NOMO-1 treated with dmso at 0.1 percent for 144 hours (cell line): Measurements from ENCODE around the gene HIC1.

ENCODE experiments used
- DNase-seq: peaks from one replicate; lab custom pipeline; 2025; ENCODE audit not compliant: unreplicated experiment; lab: John Stamatoyannopoulos, UW

The HIC1 gene

DNA sequence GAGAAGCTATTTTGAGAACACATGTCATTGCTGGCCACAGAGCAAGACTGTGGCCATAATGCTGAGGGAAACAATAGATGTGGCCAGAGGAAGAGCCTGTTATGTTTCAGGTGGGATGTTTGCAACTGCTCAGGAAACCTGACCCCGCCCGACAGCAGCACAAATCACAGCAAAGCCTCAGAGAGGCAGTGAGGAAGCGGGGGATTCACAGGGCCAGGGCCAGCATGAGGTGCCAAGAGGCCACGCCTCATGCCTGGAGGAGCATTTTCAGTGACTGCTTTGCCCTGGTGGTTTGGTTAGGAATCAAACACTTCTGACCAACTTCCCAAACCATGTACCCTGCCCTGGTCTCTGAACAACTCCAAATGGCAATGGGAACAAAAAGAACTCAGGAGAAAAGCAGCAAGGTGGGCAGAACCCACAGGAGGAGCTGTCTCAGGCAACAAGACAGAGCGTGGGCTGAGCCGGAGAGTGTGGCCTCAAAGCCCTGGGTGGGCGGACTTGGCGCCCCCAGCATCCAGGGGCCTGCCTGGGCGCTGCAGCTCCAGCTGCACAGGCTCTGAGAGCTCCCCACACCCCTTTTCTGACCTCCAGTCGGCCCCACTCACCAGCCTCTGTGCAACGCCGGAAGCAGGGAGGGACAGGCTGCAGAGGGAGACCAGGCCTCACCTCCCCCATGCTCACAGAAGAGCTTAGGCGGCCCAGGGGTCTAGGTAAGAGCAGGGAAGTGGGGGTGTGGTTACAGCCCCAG lies 20.6 kb downstream of the HIC1 start:
- no peak for DNase-seq

DNA sequence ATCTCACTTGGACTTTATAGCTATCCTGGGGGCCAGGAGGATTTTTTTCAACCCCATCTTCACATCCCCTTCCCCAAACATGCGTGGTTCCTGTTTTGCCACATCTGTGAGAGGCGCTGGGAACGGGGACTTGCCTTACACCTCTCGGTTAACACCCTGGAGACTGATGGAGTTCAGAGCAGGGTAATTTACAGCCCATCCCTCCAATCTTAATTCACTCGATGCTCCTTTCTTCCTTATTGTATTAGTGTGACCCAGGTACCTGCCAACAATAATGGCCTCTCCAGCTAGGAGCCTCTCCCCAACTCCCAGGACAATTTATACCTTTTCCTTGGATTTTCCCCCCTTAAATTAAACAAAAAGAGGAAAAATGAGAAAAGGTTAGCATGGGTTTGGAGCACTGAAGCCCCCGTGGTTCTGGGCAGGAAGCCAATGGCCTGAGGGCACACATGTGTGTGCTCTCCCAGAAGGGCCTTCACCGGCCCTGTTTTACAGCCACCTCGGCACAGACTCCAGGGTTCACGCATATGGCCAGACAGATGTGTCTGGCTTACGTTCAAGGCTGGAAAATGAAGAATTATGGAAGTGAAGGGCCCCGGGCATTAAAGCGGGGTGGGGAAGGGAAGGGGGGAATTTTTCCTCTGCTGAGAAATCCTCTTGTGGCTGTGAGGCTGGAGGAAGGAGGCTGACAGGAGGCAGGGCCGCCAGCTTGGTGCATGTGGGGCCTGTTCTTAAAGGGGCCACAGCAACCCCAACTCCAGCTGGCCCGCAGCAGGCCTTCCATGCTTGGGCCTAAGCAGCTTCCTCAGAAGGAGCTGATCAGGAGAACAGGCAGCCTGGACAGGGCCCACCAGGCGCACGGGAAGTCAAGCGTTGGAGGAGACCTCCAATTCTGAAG lies 21.4 kb downstream of the HIC1 start:
- no peak for DNase-seq

DNA sequence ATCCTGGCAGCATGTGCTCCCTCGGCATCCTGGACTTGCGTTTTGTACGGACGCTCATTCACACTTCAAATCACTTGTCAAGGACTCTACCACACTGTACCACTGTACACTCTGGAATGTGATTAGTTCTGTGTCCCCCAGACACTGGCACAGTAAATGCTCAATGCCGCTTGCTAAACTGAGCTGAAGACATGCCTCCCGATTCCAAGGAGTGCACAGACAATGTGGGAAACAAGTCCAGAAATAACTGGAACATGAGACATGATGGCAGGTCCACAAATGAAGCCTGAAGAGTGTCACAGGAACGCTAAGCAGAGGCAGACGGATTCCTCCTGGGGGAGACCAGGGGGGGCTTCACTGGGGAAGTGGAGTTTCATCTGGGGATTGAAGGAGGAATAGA lies 22.1 kb downstream of the HIC1 start:
- DNase-seq = no peak

DNA sequence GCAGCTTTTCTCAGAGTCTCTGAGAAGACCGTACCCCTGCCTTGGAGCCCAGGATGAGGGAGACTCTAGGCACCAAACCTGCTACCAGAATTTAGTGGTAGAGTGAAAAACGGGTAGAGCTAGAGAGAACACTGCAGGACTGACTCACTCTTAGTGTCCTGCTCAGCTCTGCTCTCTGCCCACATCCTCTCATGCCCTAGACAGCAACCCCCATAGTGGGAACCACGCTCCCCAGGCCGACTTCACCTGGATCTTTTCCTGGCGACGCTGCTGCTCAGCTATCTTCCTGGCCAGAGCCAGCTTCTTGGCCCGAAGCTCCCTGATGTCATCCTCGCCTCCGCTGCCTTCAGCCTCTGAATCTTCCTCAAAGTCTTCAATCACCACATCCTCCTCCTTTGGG lies 26.7 kb downstream of the HIC1 start:
- DNase-seq = no peak

DNA sequence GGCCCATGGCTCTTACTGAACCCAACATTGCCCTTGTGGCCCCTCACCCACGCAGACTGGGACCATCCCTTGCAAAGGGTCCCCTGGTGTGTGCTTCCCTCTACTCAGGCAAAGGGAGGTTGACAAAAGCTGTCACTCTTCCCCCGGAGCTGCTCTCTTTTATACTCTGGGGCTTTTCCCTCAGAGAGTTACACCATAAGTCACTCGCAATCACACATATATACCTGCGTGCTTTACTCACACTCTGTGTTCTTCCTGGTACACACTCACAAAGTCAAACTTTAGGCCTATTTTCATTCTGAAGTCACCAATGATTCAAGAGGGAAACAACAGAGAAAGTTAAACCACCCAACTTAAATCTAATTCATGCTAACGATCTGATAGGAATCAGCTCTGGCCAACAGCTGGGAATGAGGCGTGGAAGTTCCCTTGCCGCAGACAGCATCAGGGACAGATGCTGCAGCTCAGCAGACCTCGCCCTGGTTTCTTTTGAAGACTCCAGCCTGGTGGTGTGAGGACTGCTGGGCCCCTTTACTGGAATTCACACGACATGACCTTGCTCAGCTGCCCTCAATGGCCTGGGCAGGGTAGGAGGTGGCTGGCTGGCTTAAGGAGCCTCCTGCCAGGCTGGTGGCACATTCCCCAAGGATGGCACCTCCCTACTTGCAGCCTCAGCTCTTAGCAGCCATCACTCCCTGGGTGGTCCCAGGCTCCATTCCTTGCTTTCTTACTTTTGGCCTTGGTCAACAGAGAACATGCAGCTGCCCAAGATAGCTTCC lies 27.3 kb downstream of the HIC1 start:
- DNase-seq = no peak

DNA sequence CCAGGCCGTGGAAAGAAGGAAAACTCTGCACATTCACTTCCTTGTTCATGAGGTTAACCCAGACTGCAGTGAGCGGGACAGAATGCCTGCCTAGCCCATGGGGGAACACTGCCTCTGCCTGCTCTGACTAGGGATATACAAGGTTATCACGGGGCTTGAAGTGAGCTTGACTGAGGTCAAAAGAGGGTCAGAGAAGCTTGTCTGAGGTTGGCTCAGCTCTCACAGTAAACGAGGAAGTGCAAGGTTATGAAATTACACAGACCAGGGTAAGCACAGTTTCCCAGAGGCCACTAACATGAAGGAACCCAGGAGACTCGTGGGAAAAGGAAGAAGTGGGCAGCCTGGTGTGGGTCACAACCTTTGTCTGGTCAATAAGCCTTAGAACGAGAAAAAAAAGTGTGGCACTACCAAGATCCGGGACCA lies 28.7 kb downstream of the HIC1 start:
- DNase-seq = peak; percentile 73

DNA sequence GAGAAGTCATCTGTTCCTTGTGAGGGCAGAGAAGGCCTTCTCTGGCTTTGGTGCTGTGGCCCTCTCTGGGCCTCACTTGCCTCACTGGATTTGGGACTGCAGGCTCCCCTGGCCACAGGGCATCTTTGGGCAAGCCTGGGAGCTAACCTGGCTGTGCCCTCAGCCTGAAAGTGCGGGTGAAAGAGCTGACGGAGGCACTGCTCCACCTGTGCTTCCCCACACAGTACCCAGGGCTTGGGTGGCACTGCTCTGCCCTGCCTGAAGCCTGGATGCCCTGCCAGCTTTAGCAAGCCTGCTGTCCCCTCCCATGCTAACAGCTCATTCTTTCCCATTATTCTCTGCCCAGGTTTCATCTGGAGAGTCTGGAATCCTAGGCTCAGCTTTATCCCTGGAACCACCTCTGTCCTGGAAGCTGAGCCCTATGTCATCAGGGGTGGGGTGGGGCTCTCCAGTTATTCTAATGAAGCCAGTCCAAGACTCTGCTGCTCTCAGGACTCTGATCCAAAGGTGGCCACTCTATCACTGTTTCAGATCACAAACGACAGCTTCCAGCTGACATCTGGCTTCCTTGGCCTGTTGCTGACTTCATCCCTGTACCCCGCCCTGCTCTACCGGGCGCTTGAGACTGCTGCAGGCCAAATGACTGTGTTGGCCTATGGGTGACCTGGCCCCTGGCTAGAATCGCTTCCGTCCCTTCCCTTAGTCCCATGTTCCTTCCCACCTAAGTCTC lies 29.3 kb downstream of the HIC1 start:
- no peak for DNase-seq

DNA sequence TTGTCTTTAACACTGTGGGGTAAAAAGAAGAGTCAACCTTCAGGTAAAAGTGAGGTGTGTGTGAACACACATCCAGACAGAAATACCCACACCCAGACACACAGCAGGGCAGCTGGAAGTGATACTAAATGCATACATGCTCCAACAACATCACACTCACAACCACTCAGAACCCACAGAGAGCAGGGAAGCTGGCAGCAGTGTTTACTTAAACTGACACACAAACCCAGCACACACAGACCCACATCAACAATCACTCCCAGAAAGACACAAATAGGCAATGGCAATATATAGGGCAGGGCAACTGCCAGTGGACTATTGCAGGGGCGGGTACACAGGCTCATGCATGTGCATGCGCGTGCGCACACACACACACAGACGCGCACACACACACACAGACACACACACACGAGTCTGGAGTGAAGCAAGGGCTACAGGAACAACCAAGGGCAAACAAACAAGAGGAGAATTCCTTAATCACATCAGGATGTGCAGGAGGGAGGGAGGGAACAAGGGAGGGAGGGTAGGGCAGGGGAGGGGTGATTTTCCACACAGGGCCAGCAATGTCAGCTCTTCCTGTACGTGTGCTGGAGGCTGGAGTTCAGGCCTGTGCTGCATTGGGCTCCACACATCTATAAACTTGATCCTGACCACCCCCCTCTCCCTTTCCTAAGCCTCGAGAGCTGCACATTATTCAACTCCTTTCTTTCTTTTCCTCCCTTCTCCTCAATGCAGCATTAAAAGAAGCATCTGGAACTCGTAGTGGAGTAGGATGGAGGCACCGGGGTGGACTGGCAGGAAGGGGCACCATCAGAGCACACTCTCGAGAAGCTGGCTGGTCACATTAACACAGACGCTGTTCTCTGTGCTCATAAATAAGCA lies 30.1 kb downstream of the HIC1 start:
- no peak for DNase-seq

DNA sequence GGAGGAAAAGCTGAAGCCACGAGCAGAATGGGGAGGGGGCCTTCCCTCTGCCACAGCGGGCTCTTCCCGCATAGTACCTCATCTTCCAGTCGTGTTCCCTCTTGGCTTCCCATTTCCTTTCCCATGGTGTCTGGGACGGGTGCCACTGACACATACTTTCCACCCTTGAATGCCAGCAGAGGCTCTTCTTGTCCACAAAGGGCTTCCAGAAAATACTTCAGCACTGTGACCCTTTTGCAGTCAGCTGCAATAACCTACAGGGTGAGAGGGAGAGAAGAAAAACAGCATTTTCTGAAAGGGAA lies 30.7 kb downstream of the HIC1 start:
- DNase-seq = no peak

DNA sequence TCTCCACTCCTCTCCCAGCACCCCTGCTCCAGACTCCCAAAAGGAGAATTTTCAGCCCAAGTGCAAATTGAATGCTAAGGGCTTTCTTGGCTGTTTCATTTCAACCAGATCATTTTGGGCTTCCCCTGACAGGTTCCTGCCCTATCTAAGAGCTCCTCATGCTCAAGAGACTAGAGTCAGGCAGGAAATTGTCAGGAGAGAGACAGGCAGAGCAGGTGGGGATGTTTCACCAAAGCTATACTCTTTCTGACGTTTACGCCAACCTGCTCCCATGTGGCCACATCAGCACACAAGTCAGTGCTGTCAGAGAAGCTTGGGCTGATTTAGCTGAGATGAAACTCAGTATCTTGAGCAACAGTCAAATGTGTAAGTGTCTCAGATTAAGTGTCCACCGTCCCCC lies 31.4 kb downstream of the HIC1 start:
- no peak for DNase-seq

DNA sequence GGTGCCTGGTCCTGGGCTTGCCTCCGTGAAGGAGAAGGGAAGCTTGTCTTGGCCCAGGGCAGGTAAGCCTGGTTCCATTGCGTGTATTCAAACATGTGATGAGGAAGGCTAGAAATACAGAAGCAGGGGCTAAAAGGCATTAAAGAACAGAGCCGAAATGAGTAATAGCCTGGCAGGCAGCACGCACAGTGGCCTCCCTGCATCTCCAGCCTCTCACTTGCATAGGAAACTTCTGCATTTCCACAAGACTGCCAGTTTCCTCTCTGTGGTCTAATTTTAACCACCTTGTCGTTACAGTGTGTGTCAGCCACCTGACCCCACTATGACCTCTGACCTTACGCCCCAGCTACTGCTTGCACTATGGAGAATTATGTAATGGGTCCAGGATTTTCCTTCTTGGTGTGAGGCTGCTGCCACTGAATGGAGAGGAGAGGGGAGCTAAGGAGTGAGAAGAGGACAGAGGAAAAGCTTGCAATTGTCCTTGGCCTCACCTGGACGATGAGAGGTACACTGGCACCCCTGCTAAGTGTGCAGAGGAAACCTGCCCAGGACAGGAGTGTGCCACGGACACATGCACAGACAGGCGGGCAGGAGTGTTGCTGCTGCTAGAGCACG lies 32.8 kb downstream of the HIC1 start:
- peak; percentile 97 for DNase-seq

DNA sequence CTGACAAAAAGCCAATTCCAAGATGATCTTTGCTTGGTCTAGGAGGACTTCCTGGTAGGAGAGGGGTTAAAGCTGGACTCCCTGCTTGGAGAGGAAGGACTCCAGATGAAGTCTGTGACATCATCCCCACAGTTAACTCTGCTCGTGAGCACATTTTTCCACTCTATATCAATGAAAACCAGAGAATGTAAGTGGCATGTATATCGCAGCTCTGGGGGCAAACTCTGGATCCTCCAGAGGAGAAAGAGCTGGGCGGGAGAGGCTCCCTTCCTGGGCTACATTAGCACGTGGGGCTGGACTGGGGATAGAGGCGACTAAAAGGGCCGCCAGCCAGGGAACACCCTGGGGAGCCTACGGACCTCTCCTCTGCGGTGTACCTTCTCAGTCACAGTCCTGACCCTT lies 34.1 kb downstream of the HIC1 start:
- DNase-seq = no peak

DNA sequence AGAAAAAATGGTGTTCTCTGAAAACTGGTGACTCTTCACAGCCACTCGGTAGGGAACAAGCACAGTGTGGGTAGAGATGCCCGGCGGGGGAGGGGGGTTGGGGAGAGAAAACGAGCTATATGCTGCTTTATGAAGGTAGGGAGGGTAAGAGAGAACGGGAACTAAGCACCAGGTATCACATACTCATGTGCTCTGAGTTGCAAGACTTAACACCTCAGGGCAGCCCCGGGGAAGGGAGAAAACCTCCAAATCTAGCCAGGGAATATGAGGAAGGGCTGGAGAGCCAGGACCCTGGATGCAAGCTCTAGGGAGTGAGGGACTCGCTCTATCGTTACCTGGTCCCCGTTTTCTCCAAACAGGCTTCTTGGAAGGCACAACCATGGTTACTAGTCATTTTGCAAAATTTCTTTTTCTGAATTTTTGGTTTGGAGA lies 35.3 kb downstream of the HIC1 start:
- DNase-seq = no peak

DNA sequence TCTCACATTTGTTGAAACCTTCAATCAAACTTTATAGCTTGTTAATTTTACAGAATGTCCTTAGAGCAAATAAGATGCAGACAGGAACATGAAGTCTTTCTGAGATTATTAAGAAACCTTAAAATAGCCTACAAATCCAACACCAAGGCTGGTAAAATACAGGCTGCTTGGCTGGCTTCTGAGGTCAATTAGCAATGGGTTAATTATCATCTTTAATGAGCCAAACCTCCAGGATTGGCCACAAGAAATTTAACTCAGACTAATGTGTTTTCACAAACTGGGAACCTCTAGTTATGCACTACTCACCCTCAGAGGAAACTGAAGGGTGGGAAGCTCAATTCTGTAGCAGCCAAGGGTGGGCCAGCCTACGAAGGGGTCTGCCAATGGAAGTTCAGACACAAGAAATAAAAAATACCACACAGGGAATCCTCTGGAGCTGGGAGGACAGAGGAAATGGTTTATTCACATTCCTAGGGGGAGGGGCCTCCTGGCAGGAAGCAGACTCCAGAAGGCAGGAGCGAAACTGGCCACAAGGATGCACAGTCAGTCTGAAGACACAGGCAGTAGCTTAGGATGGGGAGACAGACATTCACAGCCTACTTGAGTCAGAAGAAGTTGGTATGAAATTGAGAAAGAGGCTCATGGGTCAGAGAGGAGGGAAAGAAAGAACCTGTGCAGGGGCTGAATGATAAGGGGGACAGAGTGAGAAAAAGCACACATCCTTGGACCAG lies 36.1 kb downstream of the HIC1 start:
- no peak for DNase-seq

DNA sequence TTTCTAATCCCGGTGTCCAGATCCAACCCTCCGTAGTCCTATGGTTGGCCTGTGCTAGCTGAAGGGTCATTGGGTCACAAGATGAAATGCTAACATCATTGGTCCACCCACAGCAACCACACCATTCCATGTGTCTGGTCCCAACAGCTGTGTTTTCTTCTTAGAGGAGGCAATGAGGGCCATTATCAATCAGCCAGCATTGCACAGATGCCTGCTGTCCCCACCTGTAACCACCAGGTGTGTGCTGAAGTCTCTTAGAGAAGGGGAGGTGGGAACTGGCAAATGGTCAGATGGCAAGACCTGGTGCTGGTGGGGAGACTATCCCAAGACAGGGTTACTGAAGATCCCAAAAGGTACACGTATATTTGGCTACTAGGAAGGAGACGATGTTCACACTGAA lies 37.4 kb downstream of the HIC1 start:
- no peak for DNase-seq

DNA sequence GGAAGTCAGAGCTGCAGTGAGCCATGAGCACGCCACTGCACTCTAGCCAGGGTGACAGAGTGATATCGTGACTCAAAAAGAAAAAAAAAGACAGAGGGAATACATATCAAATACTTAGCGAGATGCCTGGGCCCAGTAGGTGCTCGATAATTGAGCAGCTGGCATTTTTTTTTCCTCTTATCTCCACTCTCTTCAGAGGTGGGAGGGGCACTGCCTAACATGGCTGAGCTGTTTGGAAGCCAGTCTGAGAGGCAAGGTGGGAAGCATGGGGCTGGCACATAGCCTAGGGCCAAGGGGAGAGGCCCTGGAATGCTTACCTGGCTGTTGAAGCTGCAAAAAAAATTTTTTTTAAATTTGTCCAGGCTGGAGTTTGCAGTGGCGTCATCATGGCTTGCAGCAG lies 38.4 kb downstream of the HIC1 start:
- no peak for DNase-seq

DNA sequence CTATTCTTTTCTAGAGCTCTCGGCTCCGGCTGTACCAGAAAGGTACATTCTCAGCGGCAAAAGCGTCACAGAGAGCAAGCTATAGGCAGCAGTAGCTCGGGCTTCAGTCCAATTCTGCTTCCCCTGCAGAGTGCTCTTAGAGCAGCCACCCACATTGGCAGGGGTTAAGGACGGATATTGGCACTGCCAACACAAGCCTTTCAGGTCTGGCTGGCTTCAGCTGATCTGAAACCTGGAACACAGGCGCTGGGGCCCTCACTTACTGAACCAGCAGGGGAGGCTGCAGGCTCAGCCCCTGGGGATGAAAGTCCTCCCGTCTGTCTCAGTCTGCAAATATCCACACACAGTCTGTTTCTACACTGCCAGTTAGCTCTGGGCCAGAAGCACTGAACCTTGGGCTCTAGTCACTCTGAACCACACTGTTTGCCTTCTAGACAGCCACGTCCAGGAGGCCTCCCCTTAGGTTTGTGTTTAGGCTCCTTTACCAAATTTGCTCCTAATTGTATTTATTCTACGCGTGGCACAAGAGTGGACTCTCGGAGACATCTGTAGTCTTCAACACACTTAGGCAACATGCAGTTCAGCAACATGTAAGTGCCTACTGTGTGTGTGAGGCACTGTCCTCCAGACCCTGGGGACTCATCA lies 40.1 kb downstream of the HIC1 start:
- no peak for DNase-seq

DNA sequence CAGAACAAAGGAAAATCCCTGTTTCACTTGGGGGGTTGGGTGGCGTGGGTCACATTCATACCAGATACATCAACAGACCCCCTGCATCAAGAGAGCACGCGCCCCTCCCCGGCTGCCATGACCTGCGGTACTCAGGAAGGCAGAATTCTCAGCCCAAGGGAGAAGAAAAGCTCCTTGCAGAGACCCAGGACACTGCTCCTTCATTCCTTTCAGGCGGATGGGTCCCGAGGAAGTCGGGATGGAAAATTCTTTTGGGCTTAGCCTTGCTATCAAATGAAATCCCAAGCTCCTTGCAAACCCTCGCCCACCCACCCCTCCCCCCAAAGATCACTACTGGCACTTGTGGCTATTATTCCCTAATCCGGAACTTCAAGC lies 40.6 kb downstream of the HIC1 start:
- DNase-seq = no peak
